SU-DHL-6 (cell line): ENCODE results near the gene HCAR3.
"Not testable (repeated sequence)": the region's sequence is repeated elsewhere in the genome, so short reads cannot be mapped to it uniquely, and the experiment has no call there.

Experiments
- CTCF ChIP-seq: fragments of 200-600 bp; sonication (generic); IDR thresholded peaks from one replicate; pipeline ENCODE4 v1.5.1; 2017; ENCODE audit warnings: antibody characterized with exemption, mild to moderate bottlenecking, low read length, moderate library complexity; ENCODE audit not compliant: insufficient read depth, poor library complexity, severe bottlenecking
- EZH2phosphoT487 ChIP-seq: fragments of 200-600 bp; sonication (generic), shearing (Covaris generic); conservative IDR thresholded peaks from 2 replicates; pipeline ENCODE4 v1.6.1; 2018; ENCODE audit warnings: mild to moderate bottlenecking, antibody characterized with exemption, low read length, moderate library complexity, mixed read lengths

GRCh38 chr12:122713491-122714188 is 3.0 kb downstream of the HCAR3 start:
- not testable (repeated sequence) for TF ChIP-seq CTCF, EZH2phosphoT487
